Activated B cell treated with CpG ODN at 0.5 μM for 24 hours (primary cell): Measurements from ENCODE around the gene ZNF346. TPM values are rescaled to one million over a fixed set of nuclear protein-coding genes. Genes with fewer than 3 reads are reported as not detected.

ENCODE experiments used
- ATAC-seq: fragments of 200-7000 bp; cut with Tn5 transposase; one replicate; pipeline ENCODE4 v1.10.0; 2021; ENCODE audit warnings: low read depth, mild to moderate bottlenecking, moderate library complexity
- CTCF ChIA-PET: fragments of 350-600 bp; sonication (Branson Sonifier 250); formaldehyde crosslinking; loops from one replicate; lab custom pipeline; 2021; ENCODE audit warnings: antibody characterized with exemption; lab: Charles Lee
- POLR2A ChIA-PET: fragments of 350-600 bp; sonication (Branson Sonifier 250); formaldehyde crosslinking; loops from one replicate; lab custom pipeline; 2021; ENCODE audit warnings: antibody characterized with exemption; lab: Charles Lee
- DNase-seq: peaks from one replicate; pipeline ENCODE4 v3.0.0; 2022
- H3K27ac Mint-ChIP-seq: one replicate; pipeline ENCODE4 v1.8.0; 2020; ENCODE audit warnings: mixed read lengths
- H3K27me3 Mint-ChIP-seq: one replicate; pipeline ENCODE4 v1.8.0; 2021; ENCODE audit warnings: mixed read lengths
- H3K36me3 Mint-ChIP-seq: one replicate; pipeline ENCODE4 v1.8.0; 2021; ENCODE audit warnings: low read depth, mixed read lengths
- H3K4me1 Mint-ChIP-seq: one replicate; pipeline ENCODE4 v1.8.0; 2021; ENCODE audit warnings: mixed read lengths
- H3K4me3 Mint-ChIP-seq: one replicate; pipeline ENCODE4 v1.8.0; 2020; ENCODE audit warnings: mild to moderate bottlenecking, mixed read lengths
- H3K9me3 Mint-ChIP-seq: one replicate; pipeline ENCODE4 v1.8.0; 2020; ENCODE audit warnings: mixed read lengths
- intact Hi-C: fragments of 100-400 bp; cut with micrococcal nuclease; formaldehyde crosslinking; loops from one replicate; pipeline ENCODE4 v1.15.1; 2024
- total RNA-seq: library from RNA; stranded (reverse); gene quantifications from 2 replicates; pipeline ENCODE4 v1.2.3, GENCODE V29; 2022
- TF ChIP-seq, protein P1 (sequence below): fragments of 200-600 bp; IDR thresholded peaks from one replicate; pipeline ENCODE4 v1.8.0; 2022; ENCODE audit warnings: antibody characterized with exemption, mild to moderate bottlenecking

ZNF346 gene
- total RNA-seq, 1 donor from 2014 or later = 31.4 TPM

- intact Hi-C loops = loop anchor here (1.0 to 5.0 kb wide), 3 partner anchors 14 to 65 kb away; partner anchors contain the start of genes FGFR4 and UIMC1
- Mint-ChIP-seq H3K27me3 (no peaks in the 10 kb centered on the region), H3K36me3 (no peaks in the 10 kb centered on the region), H3K27ac (peak overlapping the region; percentile 82), H3K9me3 (no peaks in the 10 kb centered on the region), H3K4me3 (peak overlapping the region; percentile 61), H3K4me1 (peaks cover 35% of the 10 kb centered on the region)
- ATAC-seq (peak; percentile 89), DNase-seq (peak; percentile 55)
- TF ChIP-seq, protein P1, sequence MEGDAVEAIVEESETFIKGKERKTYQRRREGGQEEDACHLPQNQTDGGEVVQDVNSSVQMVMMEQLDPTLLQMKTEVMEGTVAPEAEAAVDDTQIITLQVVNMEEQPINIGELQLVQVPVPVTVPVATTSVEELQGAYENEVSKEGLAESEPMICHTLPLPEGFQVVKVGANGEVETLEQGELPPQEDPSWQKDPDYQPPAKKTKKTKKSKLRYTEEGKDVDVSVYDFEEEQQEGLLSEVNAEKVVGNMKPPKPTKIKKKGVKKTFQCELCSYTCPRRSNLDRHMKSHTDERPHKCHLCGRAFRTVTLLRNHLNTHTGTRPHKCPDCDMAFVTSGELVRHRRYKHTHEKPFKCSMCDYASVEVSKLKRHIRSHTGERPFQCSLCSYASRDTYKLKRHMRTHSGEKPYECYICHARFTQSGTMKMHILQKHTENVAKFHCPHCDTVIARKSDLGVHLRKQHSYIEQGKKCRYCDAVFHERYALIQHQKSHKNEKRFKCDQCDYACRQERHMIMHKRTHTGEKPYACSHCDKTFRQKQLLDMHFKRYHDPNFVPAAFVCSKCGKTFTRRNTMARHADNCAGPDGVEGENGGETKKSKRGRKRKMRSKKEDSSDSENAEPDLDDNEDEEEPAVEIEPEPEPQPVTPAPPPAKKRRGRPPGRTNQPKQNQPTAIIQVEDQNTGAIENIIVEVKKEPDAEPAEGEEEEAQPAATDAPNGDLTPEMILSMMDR = peak; percentile 85
- ChIA-PET CTCF (interaction anchor here (0.6 to 5.3 kb wide), 14 partner anchors 8 to 411 kb away, joined by 3 to 66 read pairs (median 4); partner anchors contain the start of genes FGFR4 and ZNF346), POLR2A (interaction anchor here (0.6 to 1.4 kb wide), 9 partner anchors 11 to 1100 kb away, joined by 3 to 9 read pairs (median 3); partner anchors contain the start of genes FGFR4 and RNF44)
Observed at GRCh38 chr5:177071666-177072385, 49.3 kb downstream of the ZNF346 start.

GRCh38 chr5:177077335-177077734, 54.8 kb downstream of the ZNF346 start:
- Mint-ChIP-seq H3K9me3 (no peaks in the 10 kb centered on the region), H3K4me3 (no peak overlapping the region), H3K4me1 (peaks cover 5% of the 10 kb centered on the region), H3K36me3 (peaks cover 4% of the 10 kb centered on the region), H3K27me3 (no peaks in the 10 kb centered on the region), H3K27ac (no peak overlapping the region)
- ATAC-seq = no peak
- POLR2A ChIA-PET = no interaction called here
- intact Hi-C loops = no loop called here
- TF ChIP-seq, protein P1 = no peak
- no peak for DNase-seq
- CTCF ChIA-PET = no interaction called here

GRCh38 chr5:177079606-177080005, 57.1 kb downstream of the ZNF346 start:
- Mint-ChIP-seq H3K9me3 (no peaks in the 10 kb centered on the region), H3K27me3 (peaks cover 3% of the 10 kb centered on the region), H3K27ac (no peak overlapping the region), H3K4me3 (no peak overlapping the region), H3K36me3 (peaks cover 4% of the 10 kb centered on the region), H3K4me1 (no peaks in the 10 kb centered on the region)
- ATAC-seq (no peak), DNase-seq (no peak)
- POLR2A ChIA-PET = no interaction called here
- CTCF ChIA-PET = no interaction called here
- TF ChIP-seq, protein P1 = no peak
- intact Hi-C loops = no loop called here

DNA sequence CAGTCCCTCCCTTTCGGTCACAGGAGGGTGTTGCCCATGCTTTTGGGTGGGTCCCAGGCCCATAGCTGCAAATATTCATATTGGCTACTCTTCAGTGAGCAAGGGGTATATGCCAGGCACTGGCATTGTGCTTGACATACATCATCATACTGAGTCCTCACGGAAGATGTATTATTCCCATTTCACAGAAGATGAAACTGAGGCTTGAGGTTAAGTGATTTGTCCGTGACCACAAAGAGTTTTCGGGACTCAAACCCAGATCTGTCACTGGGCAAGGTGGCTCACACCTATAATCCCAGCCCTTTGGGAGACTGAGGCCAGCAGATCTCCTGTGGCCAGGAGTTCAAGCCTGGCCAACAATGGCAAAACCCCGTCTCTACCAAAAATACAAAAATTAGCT, 57.8 kb downstream of the ZNF346 start:
- H3K4me1 Mint-ChIP-seq = peaks cover 4% of the 10 kb centered on the region
- peaks cover 4% of the 10 kb centered on the region for H3K36me3 Mint-ChIP-seq
- no peak overlapping the region for H3K27ac Mint-ChIP-seq
- H3K4me3 Mint-ChIP-seq = no peak overlapping the region
- ChIA-PET CTCF (no interaction called here), POLR2A (no interaction called here)
- ATAC-seq = no peak
- intact Hi-C loops = no loop called here
- no peaks in the 10 kb centered on the region for H3K9me3 Mint-ChIP-seq
- peaks cover 3% of the 10 kb centered on the region for H3K27me3 Mint-ChIP-seq
- DNase-seq = no peak
- TF ChIP-seq, protein P1 = no peak

GRCh38 chr5:177081859-177082258, 59.4 kb downstream of the ZNF346 start:
- no peak for DNase-seq

More at GRCh38 chr5:177081859-177082258, 59.4 kb downstream of the ZNF346 start:
- no peak overlapping the region for H3K27ac Mint-ChIP-seq
- peaks cover 4% of the 10 kb centered on the region for H3K36me3 Mint-ChIP-seq
- CTCF ChIA-PET = interaction anchor here (1.0 kb wide), 1 partner anchor 8 kb away, joined by 5 read pairs; no protein-coding TSS in a partner anchor
- POLR2A ChIA-PET = interaction anchor here (0.6 kb wide), 1 partner anchor 886 kb away, joined by 15 read pairs; no protein-coding TSS in a partner anchor
- ATAC-seq = no peak
- no peaks in the 10 kb centered on the region for H3K9me3 Mint-ChIP-seq
- H3K4me3 Mint-ChIP-seq = no peak overlapping the region
- H3K4me1 Mint-ChIP-seq = peaks cover 14% of the 10 kb centered on the region
- TF ChIP-seq, protein P1 = no peak
- intact Hi-C loops = no loop called here
- H3K27me3 Mint-ChIP-seq = peaks cover 3% of the 10 kb centered on the region
